Measurements from ENCODE around the gene NALCN.

Gene NALCN

GRCh38 chr13:101399365-101399764 lies 16.9 kb downstream of the NALCN start:
- DNase-seq (ENCODE audit: low spot score): no peak
- TF ChIP-seq CTCF (IDR thresholded peaks at IDR 0.05; ENCODE audit: extremely low read depth, missing control alignments): no peak

- DNase-seq (ENCODE audit: low spot score): no peak
- TF ChIP-seq CTCF (IDR thresholded peaks at IDR 0.05; ENCODE audit: extremely low read depth, missing control alignments): no peak
Measured at GRCh38 chr13:101398920-101399319, 17.4 kb downstream of the NALCN start.

DNA sequence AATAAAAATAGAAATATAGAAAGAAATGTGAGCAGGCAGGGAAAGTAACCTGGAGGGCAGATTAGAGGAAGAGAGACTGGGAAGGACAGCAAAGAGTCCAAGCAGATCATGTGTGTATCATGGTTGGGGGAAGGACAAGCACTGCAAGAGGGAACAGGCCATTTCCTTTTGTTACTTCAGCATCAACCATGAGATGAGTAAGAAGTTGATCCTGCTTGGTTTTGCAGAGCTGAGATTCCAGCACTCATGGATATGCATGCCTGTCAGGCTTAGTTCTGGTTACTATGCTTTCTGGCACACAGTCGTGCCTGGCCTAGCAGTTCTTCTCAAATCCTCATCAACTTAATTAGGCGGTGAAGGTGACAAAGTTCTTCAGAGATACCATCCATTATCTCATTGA lies 18.1 kb downstream of the NALCN start:
- TF ChIP-seq CTCF (IDR thresholded peaks at IDR 0.05; ENCODE audit: extremely low read depth, missing control alignments): no peak

GRCh38 chr13:101397742-101398141 lies 18.6 kb downstream of the NALCN start:
- DNase-seq (ENCODE audit: low spot score): no peak

More for the DNA sequence above, 18.1 kb downstream of the NALCN start:
- DNase-seq (ENCODE audit: low spot score): no peak

DNA sequence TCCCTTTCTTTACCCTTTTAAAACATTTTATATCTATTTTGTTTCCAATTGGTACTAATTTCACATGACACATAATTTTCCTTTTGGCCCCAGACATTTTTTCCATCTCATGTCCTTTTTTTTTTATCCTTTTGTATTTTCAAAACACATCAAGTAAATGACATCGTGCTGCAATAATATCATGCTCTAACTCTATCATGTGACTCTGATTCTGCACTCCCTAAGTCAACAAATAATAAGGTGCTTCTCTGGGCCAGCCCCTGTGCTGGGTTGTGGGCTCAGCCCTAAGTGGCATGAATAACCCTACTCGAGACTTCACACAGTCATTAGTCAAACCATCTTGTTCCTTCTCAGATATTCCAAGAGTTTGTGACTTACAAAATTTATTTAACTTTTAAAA lies 21.7 kb downstream of the NALCN start:
- no peak for DNase-seq (ENCODE audit: low spot score)
- TF ChIP-seq CTCF (IDR thresholded peaks at IDR 0.05; ENCODE audit: extremely low read depth, missing control alignments): no peak

More at GRCh38 chr13:101397742-101398141, 18.6 kb downstream of the NALCN start:
- no peak for TF ChIP-seq CTCF (IDR thresholded peaks at IDR 0.05; ENCODE audit: extremely low read depth, missing control alignments)

- DNase-seq (ENCODE audit: low spot score): no peak
- no peak for TF ChIP-seq CTCF (IDR thresholded peaks at IDR 0.05; ENCODE audit: extremely low read depth, missing control alignments)
Measured at GRCh38 chr13:101393140-101393539, 23.2 kb downstream of the NALCN start.

DNA sequence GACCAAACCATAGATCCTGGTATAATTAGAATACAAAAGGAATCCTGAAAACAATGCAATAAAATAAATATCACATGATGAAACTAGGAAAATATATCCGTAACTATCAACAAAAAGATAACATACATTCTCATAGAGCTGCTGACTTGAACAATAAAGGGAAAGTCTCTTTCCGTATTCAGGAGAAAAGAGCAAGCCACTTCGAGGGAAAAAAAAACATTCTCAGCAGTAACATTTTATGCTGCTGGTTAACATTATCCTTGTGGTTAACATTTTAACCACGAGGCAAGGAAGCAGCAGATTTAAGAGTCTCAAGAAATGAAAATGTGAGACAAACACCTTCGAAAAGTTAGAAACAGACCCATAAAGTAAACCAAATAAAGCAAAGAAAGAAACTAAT lies 25.8 kb downstream of the NALCN start:
- DNase-seq (ENCODE audit: low spot score): no peak
- TF ChIP-seq CTCF (IDR thresholded peaks at IDR 0.05; ENCODE audit: extremely low read depth, missing control alignments): no peak
